Activated CD4-positive, alpha-beta T cell treated with anti-CD3 and anti-CD28 coated beads, Interleukin-2, amount 10 ng/mL, durations not matched to agents 7 days and 5 days (primary cell): ENCODE results near the gene KRTAP5-1. TPM values are rescaled to one million over a fixed set of nuclear protein-coding genes. Genes with fewer than 3 reads are reported as not detected.

Source experiments
- CTCF ChIA-PET: fragments of 350-600 bp; sonication (Branson Sonifier 250); formaldehyde crosslinking; loops from one replicate; lab custom pipeline; 2021; ENCODE audit warnings: antibody characterized with exemption; lab: Charles Lee
- POLR2A ChIA-PET: fragments of 350-600 bp; sonication (Branson Sonifier 250); formaldehyde crosslinking; loops from one replicate; lab custom pipeline; 2021; ENCODE audit warnings: antibody characterized with exemption; lab: Charles Lee
- DNase-seq: peaks from one replicate; pipeline ENCODE4 v3.0.0-alpha.2; 2020
- H3K27ac Mint-ChIP-seq: one replicate; pipeline ENCODE4 v1.8.0; 2021; ENCODE audit warnings: mild to moderate bottlenecking, moderate library complexity, mixed read lengths
- H3K27me3 Mint-ChIP-seq: one replicate; pipeline ENCODE4 v1.8.0; 2021; ENCODE audit warnings: mixed read lengths
- H3K36me3 Mint-ChIP-seq: one replicate; pipeline ENCODE4 v1.8.0; 2021; ENCODE audit warnings: low read depth, mixed read lengths
- H3K4me1 Mint-ChIP-seq: one replicate; pipeline ENCODE4 v1.8.0; 2021; ENCODE audit warnings: mixed read lengths
- H3K4me3 Mint-ChIP-seq: one replicate; pipeline ENCODE4 v1.8.0; 2021; ENCODE audit warnings: mild to moderate bottlenecking, moderate library complexity, mixed read lengths
- H3K9me3 Mint-ChIP-seq: one replicate; pipeline ENCODE4 v1.8.0; 2021; ENCODE audit warnings: mixed read lengths
- total RNA-seq, 2 experiments: library from RNA; stranded (reverse); gene quantifications; one replicate each; pipeline ENCODE4 v1.2.3, GENCODE V29; 2021

Gene KRTAP5-1
- total RNA-seq, 2 experiments from 2014 or later = not detected

- peaks cover 2% of the 10 kb centered on the region for H3K36me3 Mint-ChIP-seq
- ChIA-PET CTCF (interaction anchor here (1.2 kb wide), 1 partner anchor 14 kb away, joined by 3 read pairs; no protein-coding TSS in a partner anchor), POLR2A (no interaction called here)
- H3K27me3 Mint-ChIP-seq = peaks cover 3% of the 10 kb centered on the region
- no peak overlapping the region for H3K27ac Mint-ChIP-seq
- H3K4me1 Mint-ChIP-seq = peaks cover 9% of the 10 kb centered on the region
- no peaks in the 10 kb centered on the region for H3K9me3 Mint-ChIP-seq
- no peak overlapping the region for H3K4me3 Mint-ChIP-seq
- DNase-seq = no peak
These were observed 45.0 kb downstream of the KRTAP5-1 start for GRCh38 chr11:1540074-1540473.

DNA sequence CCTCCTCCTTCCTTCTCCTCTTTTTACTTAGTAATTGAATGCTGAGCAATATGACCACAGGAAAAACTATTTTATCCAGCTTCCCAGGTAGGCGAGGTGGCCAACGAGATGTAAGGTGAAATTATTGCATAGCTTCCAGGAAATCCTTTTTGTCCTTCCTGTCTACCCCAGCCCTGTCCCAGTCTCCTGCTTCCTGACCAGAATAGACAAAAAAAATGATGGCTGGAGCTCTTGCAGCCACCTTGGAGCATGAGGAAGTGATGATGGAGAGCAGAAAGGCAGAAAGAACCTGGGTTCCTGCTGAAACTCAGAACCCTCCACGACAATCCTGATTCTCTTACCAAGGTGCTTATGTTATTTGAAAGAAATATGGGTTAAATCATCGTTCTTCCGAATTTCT is 46.9 kb downstream of the KRTAP5-1 start:
- ChIA-PET CTCF (interaction anchor here (0.6 to 1.4 kb wide), 5 partner anchors 9 to 229 kb away, joined by 3 to 6 read pairs (median 4); partner anchors contain the start of gene TOLLIP), POLR2A (no interaction called here)
- DNase-seq = no peak
- peaks cover 9% of the 10 kb centered on the region for H3K4me1 Mint-ChIP-seq
- H3K27me3 Mint-ChIP-seq = peaks cover 3% of the 10 kb centered on the region
- no peak overlapping the region for H3K27ac Mint-ChIP-seq
- H3K4me3 Mint-ChIP-seq = no peak overlapping the region
- peaks cover 2% of the 10 kb centered on the region for H3K36me3 Mint-ChIP-seq
- H3K9me3 Mint-ChIP-seq = no peaks in the 10 kb centered on the region

DNA sequence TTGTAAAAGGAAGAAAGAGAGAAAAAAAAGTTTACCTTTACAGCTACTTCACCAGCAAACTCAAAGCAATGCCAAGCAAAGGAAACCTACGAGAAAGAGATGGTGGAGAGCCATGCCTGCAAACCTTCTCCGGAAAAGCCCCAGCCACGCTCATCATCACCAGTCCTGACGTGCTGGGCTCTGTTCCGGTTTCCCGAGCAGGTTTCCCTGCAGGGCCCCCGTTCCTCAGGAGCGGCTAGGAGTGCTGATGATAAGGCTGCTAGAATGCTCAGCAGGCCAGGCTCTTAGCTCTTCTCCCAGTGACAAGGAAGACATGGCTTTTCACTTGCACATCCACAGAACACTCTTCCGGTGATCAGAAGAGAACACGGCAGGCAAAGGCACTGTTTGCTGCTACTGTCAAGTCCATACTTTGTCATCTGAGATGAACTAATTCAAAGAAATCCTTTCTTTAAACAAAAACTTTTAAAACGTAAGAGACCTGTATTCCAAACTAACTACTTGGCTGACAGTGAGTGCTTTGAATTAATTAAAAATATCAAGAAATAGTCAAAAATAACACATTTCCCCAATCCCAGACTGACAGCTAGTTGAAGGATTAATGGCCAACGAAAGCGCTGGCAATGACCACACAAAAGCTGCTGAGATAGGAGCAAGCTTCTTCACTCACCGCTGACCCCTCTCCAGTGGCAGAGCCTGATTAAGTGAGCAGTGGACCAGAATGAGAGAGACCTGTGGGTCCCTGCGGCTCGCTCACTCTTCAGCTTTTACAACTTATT is 48.8 kb downstream of the KRTAP5-1 start:
- peaks cover 2% of the 10 kb centered on the region for H3K36me3 Mint-ChIP-seq
- peaks cover 14% of the 10 kb centered on the region for H3K4me1 Mint-ChIP-seq
- POLR2A ChIA-PET = no interaction called here
- no peak for DNase-seq
- CTCF ChIA-PET = interaction anchor here (0.6 to 1.5 kb wide), 2 partner anchors 20 to 151 kb away, joined by 3 to 5 read pairs; no protein-coding TSS in a partner anchor
- no peak overlapping the region for H3K4me3 Mint-ChIP-seq
- peaks cover 3% of the 10 kb centered on the region for H3K27me3 Mint-ChIP-seq
- no peak overlapping the region for H3K27ac Mint-ChIP-seq
- H3K9me3 Mint-ChIP-seq = no peaks in the 10 kb centered on the region

DNA sequence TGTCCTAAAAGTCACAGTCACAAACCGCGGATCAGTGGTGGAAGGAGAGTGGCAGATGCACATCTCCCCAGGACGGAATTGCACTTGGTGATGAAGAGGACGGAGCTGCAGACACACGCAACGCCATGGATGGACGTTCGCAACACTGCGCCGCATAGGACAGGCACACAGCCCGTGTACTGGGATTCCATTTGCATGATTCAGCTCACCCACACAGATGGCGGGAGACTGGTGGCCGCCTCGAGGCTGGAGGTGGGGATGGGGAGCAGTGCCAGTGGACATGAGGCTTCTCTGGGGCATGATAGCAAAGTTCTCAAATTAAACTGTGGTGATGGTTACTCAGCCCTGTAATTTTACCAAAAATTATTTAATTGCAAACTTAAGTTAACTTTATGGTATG is 50.4 kb downstream of the KRTAP5-1 start:
- Mint-ChIP-seq H3K36me3 (peaks cover 2% of the 10 kb centered on the region), H3K9me3 (no peaks in the 10 kb centered on the region), H3K4me3 (no peak overlapping the region), H3K4me1 (peaks cover 14% of the 10 kb centered on the region), H3K27me3 (peaks cover 3% of the 10 kb centered on the region), H3K27ac (no peak overlapping the region)
- no peak for DNase-seq
- ChIA-PET POLR2A (no interaction called here), CTCF (interaction anchor here (1.5 kb wide), 1 partner anchor 19 kb away, joined by 5 read pairs; no protein-coding TSS in a partner anchor)

Other genes with a start within 250 kb of the KRTAP5-1 start
- gene BRSK2, start 195.3 kb downstream of the KRTAP5-1 start, total RNA-seq = not detected
- gene MOB2, start 98.5 kb downstream of the KRTAP5-1 start, total RNA-seq = 10 to 100 TPM; 45.1 to 45.4 TPM
- under 1 TPM; 0.22 to 0.23 TPM for gene DUSP8, start 13.0 kb downstream of the KRTAP5-1 start, total RNA-seq
- not detected for gene KRTAP5-2, start 13.0 kb upstream of the KRTAP5-1 start, total RNA-seq
- gene KRTAP5-3, start 23.2 kb upstream of the KRTAP5-1 start, total RNA-seq = not detected
- gene KRTAP5-4, start 36.9 kb upstream of the KRTAP5-1 start, total RNA-seq = not detected
- not detected for gene KRTAP5-5, start 44.5 kb upstream of the KRTAP5-1 start, total RNA-seq
- gene KRTAP5-6, start 111.9 kb upstream of the KRTAP5-1 start, total RNA-seq = not detected
- gene IFITM10, start 165.3 kb upstream of the KRTAP5-1 start, total RNA-seq = 1 to 10 TPM in 1 of 2 experiments, under 1 TPM in 1; 0.96 to 1.3 TPM
- 100 to 1,000 TPM; 140 to 154 TPM for gene CTSD, start 178.6 kb upstream of the KRTAP5-1 start, total RNA-seq
- not detected for gene SYT8, start 249.7 kb upstream of the KRTAP5-1 start, total RNA-seq